Ovary (tissue), 3 donors: ENCODE results near the gene MAB21L3.

Source experiments
- CTCF ChIP-seq, 3 donors: fragments of 450-650 bp in 2 of 3; fragments of 200-600 bp in 1 of 3; IDR thresholded peaks; one replicate each; pipeline versions ENCODE4 v1.5.1 to v1.8.0; 2016 to 2022; ENCODE audit warnings: antibody characterized with exemption in 3 of 3, mild to moderate bottlenecking in 1 of 3
- EP300 ChIP-seq: sonication (generic); formaldehyde crosslinking; IDR thresholded peaks from one replicate; pipeline ENCODE4 v1.6.1; 2017; ENCODE audit warnings: antibody characterized with exemption
- POLR2A ChIP-seq: fragments of 450-650 bp; IDR thresholded peaks from one replicate; pipeline ENCODE4 v1.6.1; 2017; ENCODE audit warnings: antibody characterized with exemption, mild to moderate bottlenecking, moderate library complexity
- donor health status: DM: no; HTN: no; CAD: no.

GRCh38 chr1:116144151-116144550 is 33.0 kb downstream of the MAB21L3 start:
- TF ChIP-seq POLR2A (no peak), CTCF (IDR thresholded peaks at IDR 0.05) (no peak), EP300 (no peak)
